Astrocyte (in vitro differentiated cells and primary cell): ENCODE data around the gene ZNF213. TPM values are rescaled to one million over a fixed set of nuclear protein-coding genes. Genes with fewer than 3 reads are reported as not detected.

Experiments
- DNase-seq: peaks from one replicate; pipeline ENCODE4 v3.0.0-alpha.2; 2010; ENCODE audit warnings: low read depth
- FAIRE-seq: peaks from 2 replicates; lab custom pipeline; 2011; peaks lifted over from hg19 to GRCh38; lab: Jason Lieb, UNC
- H2AFZ ChIP-seq: 2 replicates; pipeline ENCODE4 v1.6.0; 2012; ENCODE audit warnings: low read depth, low read length, inconsistent platforms
- H3K27ac ChIP-seq: 2 replicates; pipeline ENCODE4 v1.5.1; 2011; ENCODE audit warnings: low read depth, low read length, inconsistent platforms
- H3K27me3 ChIP-seq: 2 replicates; pipeline ENCODE4 v1.6.0; 2011; ENCODE audit warnings: low read length, inconsistent platforms; ENCODE audit not compliant: insufficient read depth
- H3K36me3 ChIP-seq: 2 replicates; pipeline ENCODE4 v1.5.1; 2011; ENCODE audit warnings: low read length, inconsistent platforms; ENCODE audit not compliant: insufficient read depth
- H3K4me1 ChIP-seq: 2 replicates; pipeline ENCODE4 v1.5.1; 2011; ENCODE audit warnings: low read length, inconsistent platforms; ENCODE audit not compliant: insufficient read depth
- H3K4me2 ChIP-seq: 2 replicates; pipeline ENCODE4 v1.6.0; 2012; ENCODE audit warnings: low read length, inconsistent platforms
- H3K4me3 ChIP-seq: 2 replicates; pipeline ENCODE4 v1.5.1; 2011; ENCODE audit warnings: low read depth, mild to moderate bottlenecking, low read length, inconsistent platforms; ENCODE audit not compliant: insufficient read depth
- H3K79me2 ChIP-seq: 2 replicates; pipeline ENCODE4 v1.6.0; 2012; ENCODE audit warnings: mild to moderate bottlenecking, low read length, inconsistent platforms; ENCODE audit not compliant: insufficient read depth
- H3K9ac ChIP-seq: 2 replicates; pipeline ENCODE4 v1.6.0; 2012; ENCODE audit warnings: mild to moderate bottlenecking, low read length, inconsistent platforms
- H3K9me3 ChIP-seq: 2 replicates; pipeline ENCODE4 v1.5.1; 2012; ENCODE audit warnings: low read depth, mild to moderate bottlenecking, low read length, inconsistent platforms; ENCODE audit not compliant: insufficient read depth
- H4K20me1 ChIP-seq: 2 replicates; pipeline ENCODE4 v1.6.0; 2012; ENCODE audit warnings: low read length, inconsistent platforms; ENCODE audit not compliant: insufficient read depth
- H3K27ac Mint-ChIP-seq: one replicate; pipeline ENCODE4 v1.8.0; 2021; ENCODE audit warnings: mild to moderate bottlenecking, mixed read lengths; ENCODE audit not compliant: unreplicated experiment
- H3K27me3 Mint-ChIP-seq: one replicate; pipeline ENCODE4 v1.8.0; 2021; ENCODE audit warnings: low read depth, mixed read lengths; ENCODE audit not compliant: unreplicated experiment
- H3K36me3 Mint-ChIP-seq: one replicate; pipeline ENCODE4 v1.8.0; 2021; ENCODE audit warnings: low read depth, mixed read lengths; ENCODE audit not compliant: unreplicated experiment
- H3K4me1 Mint-ChIP-seq: one replicate; pipeline ENCODE4 v1.8.0; 2021; ENCODE audit warnings: low read depth, mixed read lengths; ENCODE audit not compliant: unreplicated experiment
- H3K4me3 Mint-ChIP-seq: one replicate; pipeline ENCODE4 v1.8.0; 2021; ENCODE audit warnings: mild to moderate bottlenecking, moderate library complexity, mixed read lengths; ENCODE audit not compliant: unreplicated experiment
- H3K9me3 Mint-ChIP-seq: one replicate; pipeline ENCODE4 v1.8.0; 2021; ENCODE audit warnings: mild to moderate bottlenecking, mixed read lengths; ENCODE audit not compliant: unreplicated experiment
- EZH2 ChIP-seq: IDR thresholded peaks from 2 replicates; pipeline ENCODE4 v1.6.1; 2012; ENCODE audit warnings: mild to moderate bottlenecking, low read length, inconsistent platforms; ENCODE audit not compliant: insufficient read depth
- total RNA-seq: library from RNA; stranded (reverse); gene quantifications from 2 replicates; pipeline ENCODE4 v1.2.1, GENCODE V29; 2021
- TF ChIP-seq, protein P1 (sequence below): IDR thresholded peaks from 2 replicates; pipeline ENCODE4 v1.5.1; 2011; ENCODE audit warnings: low read depth, mild to moderate bottlenecking, inconsistent platforms, low read length, moderate library complexity; ENCODE audit not compliant: insufficient read depth

Gene ZNF213
- total RNA-seq, 1 donor from 2014 or later = 12.0 TPM

DNA sequence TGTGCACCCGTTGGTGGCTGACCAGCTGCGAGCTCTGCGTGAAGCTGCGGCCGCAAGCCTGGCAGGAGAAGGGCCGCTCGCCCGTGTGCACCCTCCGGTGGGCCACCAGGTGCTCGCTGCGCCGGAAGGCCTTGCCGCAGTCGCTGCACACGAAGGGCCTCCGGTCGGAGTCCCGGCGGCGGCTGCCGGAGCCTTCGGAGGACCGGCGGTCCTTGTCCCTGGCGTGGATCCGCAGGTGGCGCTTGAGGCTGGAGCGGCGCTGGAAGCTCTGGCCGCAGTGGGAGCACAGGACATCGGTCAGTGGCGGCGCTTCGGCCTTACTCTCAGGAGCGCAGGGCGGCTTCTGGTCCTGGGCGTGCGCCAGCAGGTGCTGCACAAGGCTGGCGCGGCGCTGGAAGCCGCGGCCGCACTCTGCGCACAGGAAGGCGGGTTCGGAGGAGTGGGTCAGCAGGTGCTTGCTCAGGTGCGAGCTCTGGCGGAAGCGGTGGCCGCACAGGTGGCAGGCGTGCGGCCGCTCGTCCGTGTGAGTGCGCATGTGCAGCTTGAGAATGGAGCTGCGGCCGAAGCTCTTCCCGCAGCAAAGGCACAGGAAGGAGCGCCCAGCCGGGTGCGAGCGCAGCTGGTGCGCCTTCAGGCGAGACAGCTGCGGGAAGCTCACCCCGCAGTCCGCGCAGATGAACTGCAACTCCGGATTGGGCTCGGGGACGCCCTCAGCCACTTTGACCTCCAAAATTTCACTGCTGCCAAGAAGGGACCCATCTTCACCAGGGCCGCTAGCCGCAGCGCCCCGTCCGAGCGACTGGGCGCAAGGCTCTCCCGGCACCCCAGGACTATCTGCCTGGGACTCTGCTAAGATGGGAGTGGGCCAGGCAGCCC is 44.9 kb upstream of the ZNF213 start:
- H3K27me3 Mint-ChIP-seq = peaks cover 21% of the 10 kb centered on the region
- Histone ChIP-seq H3K27me3 (peaks cover 6% of the 10 kb centered on the region), H3K9ac (no peak overlapping the region), H4K20me1 (no peaks in the 10 kb centered on the region), H3K27ac (no peak overlapping the region), H3K4me2 (no peak overlapping the region), H3K4me1 (no peaks in the 10 kb centered on the region), H3K79me2 (no peaks in the 10 kb centered on the region), H3K9me3 (no peaks in the 10 kb centered on the region), H2AFZ (no peak overlapping the region), H3K4me3 (no peak overlapping the region), H3K36me3 (no peaks in the 10 kb centered on the region)
- DNase-seq (no peak), FAIRE-seq (no peak)
- peaks cover 2% of the 10 kb centered on the region for H3K9me3 Mint-ChIP-seq
- no peak overlapping the region for H3K27ac Mint-ChIP-seq
- no peak for TF ChIP-seq EZH2
- no peaks in the 10 kb centered on the region for H3K36me3 Mint-ChIP-seq
- peaks cover 8% of the 10 kb centered on the region for H3K4me1 Mint-ChIP-seq
- H3K4me3 Mint-ChIP-seq = no peak overlapping the region

DNA sequence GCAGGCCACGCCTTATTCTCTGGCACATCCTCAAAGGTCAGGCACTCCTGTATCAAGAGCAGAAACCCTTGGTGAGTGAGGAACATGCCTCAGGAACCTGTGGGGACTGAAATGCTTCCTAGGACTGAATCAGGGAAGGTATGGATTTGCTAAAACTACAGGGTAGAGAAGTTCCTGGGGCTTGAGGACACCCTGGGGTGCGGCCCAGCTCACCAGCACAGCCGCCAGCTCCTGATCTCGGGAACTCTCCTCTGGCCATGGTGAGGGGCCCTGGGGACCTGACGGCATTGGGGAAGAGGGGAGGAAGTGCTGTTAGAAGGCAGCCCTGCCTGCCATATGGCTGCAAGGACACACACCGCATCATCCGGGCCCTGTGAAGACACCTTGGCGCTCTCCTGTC is 43.3 kb upstream of the ZNF213 start:
- no peak overlapping the region for H3K27ac ChIP-seq
- TF ChIP-seq, protein P1, sequence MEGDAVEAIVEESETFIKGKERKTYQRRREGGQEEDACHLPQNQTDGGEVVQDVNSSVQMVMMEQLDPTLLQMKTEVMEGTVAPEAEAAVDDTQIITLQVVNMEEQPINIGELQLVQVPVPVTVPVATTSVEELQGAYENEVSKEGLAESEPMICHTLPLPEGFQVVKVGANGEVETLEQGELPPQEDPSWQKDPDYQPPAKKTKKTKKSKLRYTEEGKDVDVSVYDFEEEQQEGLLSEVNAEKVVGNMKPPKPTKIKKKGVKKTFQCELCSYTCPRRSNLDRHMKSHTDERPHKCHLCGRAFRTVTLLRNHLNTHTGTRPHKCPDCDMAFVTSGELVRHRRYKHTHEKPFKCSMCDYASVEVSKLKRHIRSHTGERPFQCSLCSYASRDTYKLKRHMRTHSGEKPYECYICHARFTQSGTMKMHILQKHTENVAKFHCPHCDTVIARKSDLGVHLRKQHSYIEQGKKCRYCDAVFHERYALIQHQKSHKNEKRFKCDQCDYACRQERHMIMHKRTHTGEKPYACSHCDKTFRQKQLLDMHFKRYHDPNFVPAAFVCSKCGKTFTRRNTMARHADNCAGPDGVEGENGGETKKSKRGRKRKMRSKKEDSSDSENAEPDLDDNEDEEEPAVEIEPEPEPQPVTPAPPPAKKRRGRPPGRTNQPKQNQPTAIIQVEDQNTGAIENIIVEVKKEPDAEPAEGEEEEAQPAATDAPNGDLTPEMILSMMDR = no peak
- no peak for TF ChIP-seq EZH2
- H3K4me3 Mint-ChIP-seq = no peak overlapping the region

DNA sequence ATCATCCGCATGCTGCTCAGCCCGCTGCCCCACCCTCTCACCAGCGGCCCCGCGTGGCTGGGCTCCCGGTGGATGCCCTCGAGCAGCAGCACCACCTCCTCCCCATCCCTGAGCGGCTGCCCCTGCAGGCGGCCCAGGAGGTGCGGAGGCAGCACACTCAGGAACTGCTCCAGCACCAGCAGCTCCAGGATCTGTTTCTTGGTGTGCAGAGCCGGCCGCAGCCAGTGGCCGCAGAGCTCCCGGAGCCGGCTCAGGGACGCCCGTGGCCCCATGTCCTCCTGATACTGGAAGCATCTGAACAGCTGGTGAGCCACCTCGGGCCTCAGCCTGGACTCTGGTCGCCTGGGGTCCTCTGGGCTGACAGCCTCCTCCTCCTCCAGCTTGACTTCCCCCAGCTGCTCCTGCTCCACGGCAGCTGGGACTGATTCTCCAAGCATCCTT is 42.3 kb upstream of the ZNF213 start:
- Histone ChIP-seq H3K4me3 (no peak overlapping the region), H3K4me2 (no peak overlapping the region), H2AFZ (no peak overlapping the region), H3K36me3 (no peaks in the 10 kb centered on the region), H4K20me1 (no peaks in the 10 kb centered on the region), H3K27me3 (peaks cover 9% of the 10 kb centered on the region), H3K79me2 (no peaks in the 10 kb centered on the region), H3K9ac (no peak overlapping the region), H3K4me1 (no peaks in the 10 kb centered on the region), H3K27ac (no peak overlapping the region), H3K9me3 (no peaks in the 10 kb centered on the region)
- Mint-ChIP-seq H3K27me3 (peaks cover 21% of the 10 kb centered on the region), H3K4me1 (peaks cover 7% of the 10 kb centered on the region), H3K27ac (no peak overlapping the region), H3K36me3 (no peaks in the 10 kb centered on the region), H3K9me3 (no peaks in the 10 kb centered on the region), H3K4me3 (no peak overlapping the region)
- no peak for DNase-seq
- FAIRE-seq = no peak
- TF ChIP-seq EZH2 = no peak
- TF ChIP-seq, protein P1 = no peak

More for the DNA sequence above, 43.3 kb upstream of the ZNF213 start:
- Histone ChIP-seq H3K27me3 (peaks cover 6% of the 10 kb centered on the region), H3K4me2 (no peak overlapping the region), H3K4me3 (no peak overlapping the region), H3K4me1 (no peaks in the 10 kb centered on the region), H3K9ac (no peak overlapping the region), H4K20me1 (no peaks in the 10 kb centered on the region), H3K79me2 (no peaks in the 10 kb centered on the region), H3K9me3 (no peaks in the 10 kb centered on the region), H3K36me3 (no peaks in the 10 kb centered on the region), H2AFZ (no peak overlapping the region)
- Mint-ChIP-seq H3K27ac (no peak overlapping the region), H3K36me3 (no peaks in the 10 kb centered on the region), H3K9me3 (no peaks in the 10 kb centered on the region), H3K27me3 (peaks cover 21% of the 10 kb centered on the region), H3K4me1 (peaks cover 8% of the 10 kb centered on the region)
- DNase-seq = no peak
- no peak for FAIRE-seq
